ENCODE results near the gene CABLES1. TPM values are rescaled to one million over a fixed set of nuclear protein-coding genes. Genes with fewer than 3 reads are reported as not detected.

Gene CABLES1
- total and polyA plus RNA-seq, 2 of the 8 experiments (the other 6 are each of a cell fraction or from before 2014, with no cell fraction given) = 9.2 to 26.4 TPM

- WGBS, 2 experiments (ENCODE audit: extremely low coverage in 1 of 2, insufficient coverage in 1 of 2, insufficient read length in 1 of 2, insufficient replicate concordance in 2 of 2, low coverage in 1 of 2, low lambda C conversion rate in 2 of 2, missing lambda C conversion rate in 1 of 2) = 89% methylated on average over 8 of the region's 12 CpGs; no CpG with 5 or more reads in 1 of the 2 experiments
- Histone ChIP-seq H2AK5ac (ENCODE audit: low read depth, low read length) (no peak overlapping the region), H3K4ac (replicated peaks; ENCODE audit: insufficient read length, low read depth, low read length) (no peak overlapping the region), H2BK120ac (replicated peaks; ENCODE audit: low read depth, low read length) (no peak overlapping the region), H4K20me1 (replicated peaks in 1 of 2; ENCODE audit: control insufficient read depth in 1 of 2, insufficient read depth in 2 of 2, low read length in 2 of 2) (no peaks in the 10 kb centered on the region), H3K18ac (ENCODE audit: extremely low read depth, low read length) (no peak overlapping the region), H3K23me2 (ENCODE audit: low read depth, low read length) (no peaks in the 10 kb centered on the region), H3K56ac (replicated peaks; ENCODE audit: insufficient read length, low read depth, low read length) (no peak overlapping the region), H2BK5ac (ENCODE audit: low read depth, low read length) (0 out of 2 replicates have a peak overlapping the region, but pooled peaks have one; percentile 75), H3K36me3 (ENCODE audit: control insufficient read depth in 2 of 4, insufficient read depth in 4 of 4, low read length in 3 of 4) (peaks cover 0 to 18% (median 9%) of the 10 kb centered on the region in 4 experiments; a peak in 6 of 8 replicates), H2BK20ac (ENCODE audit: low read length) (no peak overlapping the region), H3K27ac (ENCODE audit: low read depth, low read length) (peak overlapping the region; percentile 19; the same call in 1 of the 2 replicates), H3K4me3 (ENCODE audit: extremely low read depth in 1 of 4, insufficient read depth in 2 of 4, low read depth in 3 of 4, low read length in 4 of 4) (no peak overlapping the region), H3K79me1 (ENCODE audit: low read depth, low read length) (no peaks in the 10 kb centered on the region; the same call in 1 of the 2 replicates), H3K9ac (replicated peaks in 1 of 4; ENCODE audit: extremely low read depth in 1 of 4, low read depth in 3 of 4, low read length in 3 of 4) (no peak overlapping the region), H3K4me1 (replicated peaks in 1 of 4; ENCODE audit: control insufficient read depth in 3 of 4, insufficient read depth in 4 of 4, low read length in 3 of 4) (peaks cover 2 to 8% (median 5%) of the 10 kb centered on the region in 4 experiments; a peak in 3 of 7 replicates), H3K9me3 (ENCODE audit: insufficient read depth in 2 of 2, low read depth in 1 of 2, low read length in 1 of 2) (peaks cover 2 to 7% of the 10 kb centered on the region in 2 experiments; a peak in 3 of 4 replicates), H4K8ac (ENCODE audit: extremely low read depth, insufficient read depth, low read length) (no peak overlapping the region), H4K5ac (ENCODE audit: insufficient read length, low read depth, low read length) (no peak overlapping the region), H2BK15ac (ENCODE audit: low read length) (no peak overlapping the region), H2AFZ (ENCODE audit: low read length) (no peak overlapping the region), H3K4me2 (ENCODE audit: insufficient read depth in 1 of 2, low read depth in 2 of 2, low read length in 2 of 2) (no peak overlapping the region), H3K79me2 (ENCODE audit: control insufficient read depth in 1 of 2, insufficient read depth in 2 of 2, low read length in 2 of 2) (no peaks in the 10 kb centered on the region), H3K14ac (ENCODE audit: insufficient read length) (no peak overlapping the region), H4K91ac (replicated peaks; ENCODE audit: insufficient read length, low read length) (no peak overlapping the region), H3K23ac (ENCODE audit: insufficient read length) (no peak overlapping the region), H3K27me3 (replicated peaks in 1 of 4; ENCODE audit: control insufficient read depth in 3 of 4, extremely low read depth in 1 of 4, insufficient read depth in 3 of 4, low read length in 3 of 4) (no peaks in the 10 kb centered on the region), H2BK12ac (ENCODE audit: low read depth, low read length) (peak overlapping the region; percentile 35; the same call in 1 of the 2 replicates)
- DNase-seq (ENCODE audit: low read depth in 1 of 2, low spot score in 2 of 2) (no peak), FAIRE-seq (no peak)
- ChIA-PET CTCF (ENCODE audit: partially characterized antibody) (interaction anchor here (0.6 to 2.0 kb wide), 12 partner anchors 17 to 211 kb away, joined by 3 to 6 read pairs (median 4); no protein-coding TSS in a partner anchor), POLR2A (ENCODE audit: partially characterized antibody) (interaction anchor here (1.8 kb wide), 1 partner anchor 16 kb away, joined by 7 read pairs; no protein-coding TSS in a partner anchor)
- TF ChIP-seq SP4 (IDR thresholded peaks at IDR 0.05; ENCODE audit: low read length) (no peak), KDM1A (IDR thresholded peaks at IDR 0.05; ENCODE audit: borderline replicate concordance, low read length) (no peak), CHD1 (IDR thresholded peaks at IDR 0.05; ENCODE audit: low read depth, low read length) (no peak), POU5F1 (IDR thresholded peaks at IDR 0.05; ENCODE audit: low read depth, low read length) (no peak), CEBPB (IDR thresholded peaks at IDR 0.05; ENCODE audit: low read depth, low read length) (no peak), NANOG (IDR thresholded peaks at IDR 0.05; ENCODE audit: insufficient read depth, low read depth, low read length, poor library complexity, severe bottlenecking) (no peak), EGR1 (IDR thresholded peaks at IDR 0.05; ENCODE audit: borderline replicate concordance, low read depth, low read length) (no peak), USF2 (IDR thresholded peaks at IDR 0.05; ENCODE audit: low read length) (no peak), MAX (IDR thresholded peaks at IDR 0.05) (no peak), RBBP5 (IDR thresholded peaks at IDR 0.05; ENCODE audit: borderline replicate concordance, low read depth, low read length) (no peak), TCF12 (IDR thresholded peaks at IDR 0.05; ENCODE audit: low read depth, low read length) (no peak)
Observed at GRCh38 chr18:23243816-23244215, 108.5 kb downstream of the CABLES1 start.
